ENCODE results near the gene RNF43.
"Not testable (repeated sequence)": the region's sequence is repeated elsewhere in the genome, so short reads cannot be mapped to it uniquely, and the experiment has no call there.

The RNF43 gene

GRCh38 chr17:58403311-58403710, 14.0 kb downstream of the RNF43 start:
- TF ChIP-seq CTCF (IDR thresholded peaks at IDR 0.05; ENCODE audit: extremely low read depth, missing control alignments) = no peak

GRCh38 chr17:58402679-58403078, 14.7 kb downstream of the RNF43 start:
- no peak for TF ChIP-seq CTCF (IDR thresholded peaks at IDR 0.05; ENCODE audit: extremely low read depth, missing control alignments)
- DNase-seq (ENCODE audit: low spot score) = no peak

More at GRCh38 chr17:58403311-58403710, 14.0 kb downstream of the RNF43 start:
- DNase-seq (ENCODE audit: low spot score) = no peak

GRCh38 chr17:58402047-58402446, 15.3 kb downstream of the RNF43 start:
- no peak for DNase-seq (ENCODE audit: low spot score)
- no peak for TF ChIP-seq CTCF (IDR thresholded peaks at IDR 0.05; ENCODE audit: extremely low read depth, missing control alignments)

GRCh38 chr17:58401287-58401686, 16.0 kb downstream of the RNF43 start:
- DNase-seq (ENCODE audit: low spot score) = no peak
- no peak for TF ChIP-seq CTCF (IDR thresholded peaks at IDR 0.05; ENCODE audit: extremely low read depth, missing control alignments)

GRCh38 chr17:58400826-58401225, 16.5 kb downstream of the RNF43 start:
- DNase-seq (ENCODE audit: low spot score) = no peak
- TF ChIP-seq CTCF (IDR thresholded peaks at IDR 0.05; ENCODE audit: extremely low read depth, missing control alignments) = no peak

GRCh38 chr17:58399974-58400373, 17.4 kb downstream of the RNF43 start:
- no peak for TF ChIP-seq CTCF (IDR thresholded peaks at IDR 0.05; ENCODE audit: extremely low read depth, missing control alignments)
- no peak for DNase-seq (ENCODE audit: low spot score)

GRCh38 chr17:58398574-58399266, 18.6 kb downstream of the RNF43 start:
- no peak for DNase-seq (ENCODE audit: low spot score)
- no peak for TF ChIP-seq CTCF (IDR thresholded peaks at IDR 0.05; ENCODE audit: extremely low read depth, missing control alignments)

- not testable (repeated sequence) for DNase-seq (ENCODE audit: low spot score)
Observed at GRCh38 chr17:58397421-58397820, 19.9 kb downstream of the RNF43 start.

All from GM20000 (cell line).